GM10266 (cell line): ENCODE results near the gene YARS1.

ENCODE experiments used
- DNase-seq: peaks from one replicate; pipeline ENCODE4 v3.0.0; 2012; ENCODE audit errors: extremely low spot score
- TF ChIP-seq, protein P1 (sequence below): IDR thresholded peaks from 2 replicates; pipeline ENCODE4 v1.5.1; 2012; ENCODE audit warnings: mild to moderate bottlenecking, low read depth; ENCODE audit not compliant: control insufficient read depth, insufficient read depth; ENCODE audit errors: missing control alignments

The YARS1 gene

GRCh38 chr1:32725615-32725982 is 91.6 kb downstream of the YARS1 start:
- DNase-seq = no peak
- TF ChIP-seq, protein P1, sequence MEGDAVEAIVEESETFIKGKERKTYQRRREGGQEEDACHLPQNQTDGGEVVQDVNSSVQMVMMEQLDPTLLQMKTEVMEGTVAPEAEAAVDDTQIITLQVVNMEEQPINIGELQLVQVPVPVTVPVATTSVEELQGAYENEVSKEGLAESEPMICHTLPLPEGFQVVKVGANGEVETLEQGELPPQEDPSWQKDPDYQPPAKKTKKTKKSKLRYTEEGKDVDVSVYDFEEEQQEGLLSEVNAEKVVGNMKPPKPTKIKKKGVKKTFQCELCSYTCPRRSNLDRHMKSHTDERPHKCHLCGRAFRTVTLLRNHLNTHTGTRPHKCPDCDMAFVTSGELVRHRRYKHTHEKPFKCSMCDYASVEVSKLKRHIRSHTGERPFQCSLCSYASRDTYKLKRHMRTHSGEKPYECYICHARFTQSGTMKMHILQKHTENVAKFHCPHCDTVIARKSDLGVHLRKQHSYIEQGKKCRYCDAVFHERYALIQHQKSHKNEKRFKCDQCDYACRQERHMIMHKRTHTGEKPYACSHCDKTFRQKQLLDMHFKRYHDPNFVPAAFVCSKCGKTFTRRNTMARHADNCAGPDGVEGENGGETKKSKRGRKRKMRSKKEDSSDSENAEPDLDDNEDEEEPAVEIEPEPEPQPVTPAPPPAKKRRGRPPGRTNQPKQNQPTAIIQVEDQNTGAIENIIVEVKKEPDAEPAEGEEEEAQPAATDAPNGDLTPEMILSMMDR = no peak
